HUES6 (cell line): ENCODE data around the gene CUTC.

ENCODE experiments used
- H3K27ac ChIP-seq: 2 replicates; pipeline ENCODE4 v1.7.0; 2013; ENCODE audit warnings: low read depth, mild to moderate bottlenecking, low read length, inconsistent platforms
- H3K27me3 ChIP-seq: 2 replicates; pipeline ENCODE4 v1.6.1; 2013; ENCODE audit warnings: low read length; ENCODE audit not compliant: control insufficient read depth, insufficient read depth
- H3K36me3 ChIP-seq: 2 replicates; pipeline ENCODE4 v1.6.1; 2013; ENCODE audit warnings: low read length; ENCODE audit not compliant: control insufficient read depth, insufficient read depth
- H3K4me1 ChIP-seq: 2 replicates; pipeline ENCODE4 v1.6.1; 2013; ENCODE audit warnings: low read length; ENCODE audit not compliant: control insufficient read depth, insufficient read depth
- H3K4me3 ChIP-seq: 2 replicates; pipeline ENCODE4 v1.5.1; 2013; ENCODE audit warnings: low read depth, low read length
- H3K9ac ChIP-seq: one replicate; pipeline ENCODE4 v1.6.1; 2013; ENCODE audit warnings: mild to moderate bottlenecking, low read length
- H3K9me3 ChIP-seq: 2 replicates; pipeline ENCODE4 v1.6.1; 2013; ENCODE audit warnings: low read depth, low read length; ENCODE audit not compliant: control insufficient read depth, insufficient read depth

CUTC gene

DNA sequence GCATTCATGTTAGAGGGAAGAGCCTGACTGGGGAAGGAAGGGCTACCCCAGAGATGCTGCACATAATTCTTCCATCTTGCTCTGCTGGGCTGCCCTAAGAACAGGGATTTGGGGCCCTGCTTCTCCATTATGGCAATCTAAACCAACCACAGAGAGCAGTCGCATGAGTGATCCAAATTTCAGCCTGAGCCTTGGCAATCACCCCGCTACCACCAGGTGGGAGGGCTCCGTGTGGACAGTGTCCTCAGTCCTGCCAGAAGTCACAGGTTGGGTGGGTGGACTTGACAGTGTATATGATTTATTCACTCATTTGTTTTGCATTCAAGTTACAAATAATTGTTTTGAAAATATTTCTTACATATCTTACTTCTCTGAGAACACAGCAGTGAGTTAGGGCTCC, 72.4 kb downstream of the CUTC start:
- H3K27ac ChIP-seq = no peak overlapping the region
- H3K4me3 ChIP-seq = no peak overlapping the region
- H3K27me3 ChIP-seq = no peaks in the 10 kb centered on the region
- H3K36me3 ChIP-seq = no peaks in the 10 kb centered on the region
- no peak overlapping the region for H3K9ac ChIP-seq
- H3K9me3 ChIP-seq = no peaks in the 10 kb centered on the region
- H3K4me1 ChIP-seq = no peaks in the 10 kb centered on the region

GRCh38 chr10:99805190-99805589, 73.2 kb downstream of the CUTC start:
- Histone ChIP-seq H3K27ac (no peak overlapping the region), H3K27me3 (no peaks in the 10 kb centered on the region), H3K36me3 (no peaks in the 10 kb centered on the region), H3K9ac (no peak overlapping the region), H3K4me1 (no peaks in the 10 kb centered on the region), H3K4me3 (no peak overlapping the region), H3K9me3 (no peaks in the 10 kb centered on the region)
